GM12874 (cell line): ENCODE results near the gene ARHGAP27.

Experiments
- CTCF ChIP-seq: IDR thresholded peaks from 2 replicates; pipeline ENCODE4 v1.5.1; 2011; ENCODE audit warnings: low read depth, mild to moderate bottlenecking, control low read depth, low read length, moderate library complexity; ENCODE audit not compliant: insufficient read depth

ARHGAP27 gene

GRCh38 chr17:45364531-45365390 is 67.9 kb downstream of the ARHGAP27 start:
- no peak for TF ChIP-seq CTCF

- no peak for TF ChIP-seq CTCF
Measured at GRCh38 chr17:45363498-45363897, 69.2 kb downstream of the ARHGAP27 start.

- TF ChIP-seq CTCF: no peak
Measured at GRCh38 chr17:45361976-45362375, 70.7 kb downstream of the ARHGAP27 start.

GRCh38 chr17:45361451-45361850 is 71.2 kb downstream of the ARHGAP27 start:
- no peak for TF ChIP-seq CTCF

GRCh38 chr17:45357364-45357997 is 75.2 kb downstream of the ARHGAP27 start:
- TF ChIP-seq CTCF: no peak

- no peak for TF ChIP-seq CTCF
Measured at GRCh38 chr17:45355087-45355486, 77.6 kb downstream of the ARHGAP27 start.

GRCh38 chr17:45353043-45353442 is 79.6 kb downstream of the ARHGAP27 start:
- TF ChIP-seq CTCF: no peak
